Liver (tissue), 9 donors: ENCODE results near the gene RBM22. TPM values are rescaled to one million over a fixed set of nuclear protein-coding genes. Genes with fewer than 3 reads are reported as not detected.

Experiments
- DNase-seq: peaks from one replicate; pipeline ENCODE4 v3.0.0-alpha.2; 2017; ENCODE audit warnings: low spot score
- H3K27ac ChIP-seq, 2 donors: one replicate each; pipeline ENCODE4 v1.7.0; 2013; ENCODE audit warnings: inconsistent platforms in 2 of 2, low read length in 2 of 2, control low read depth in 1 of 2, low read depth in 1 of 2, mild to moderate bottlenecking in 1 of 2
- H3K27me3 ChIP-seq, 4 donors: one replicate each; pipeline versions ENCODE4 v1.6.1 to v1.7.0; 2013; ENCODE audit warnings: low read length in 3 of 4, inconsistent platforms in 1 of 4, mild to moderate bottlenecking in 1 of 4, moderate library complexity in 1 of 4; ENCODE audit not compliant: control insufficient read depth in 4 of 4, insufficient read depth in 4 of 4
- H3K36me3 ChIP-seq, 4 donors: one replicate each; pipeline versions ENCODE4 v1.6.1 to v1.7.0; 2013; ENCODE audit warnings: low read length in 3 of 4, mild to moderate bottlenecking in 3 of 4, low read depth in 1 of 4, moderate library complexity in 1 of 4; ENCODE audit not compliant: control insufficient read depth in 4 of 4, insufficient read depth in 3 of 4
- H3K4me1 ChIP-seq, 4 donors: one replicate each; pipeline versions ENCODE4 v1.6.1 to v1.7.0; 2013; ENCODE audit warnings: low read length in 3 of 4, mild to moderate bottlenecking in 3 of 4, moderate library complexity in 1 of 4; ENCODE audit not compliant: control insufficient read depth in 4 of 4, insufficient read depth in 4 of 4
- H3K4me3 ChIP-seq, 3 donors: one replicate each; pipeline versions ENCODE4 v1.6.1 to v1.7.0; 2013; ENCODE audit warnings: low read length in 3 of 3, control low read depth in 1 of 3, low read depth in 1 of 3, mild to moderate bottlenecking in 1 of 3
- H3K9ac ChIP-seq, 2 donors: one replicate each; pipeline ENCODE4 v1.7.0; 2013; ENCODE audit warnings: low read length in 2 of 2, mild to moderate bottlenecking in 2 of 2, moderate library complexity in 2 of 2, control low read depth in 1 of 2, low read depth in 1 of 2
- H3K9me3 ChIP-seq, 4 donors: one replicate each; pipeline versions ENCODE4 v1.6.1 to v1.7.0; 2013; ENCODE audit warnings: low read length in 3 of 4; ENCODE audit not compliant: control insufficient read depth in 4 of 4
- ATF3 ChIP-seq: IDR thresholded peaks from 2 replicates; pipeline ENCODE4 v1.6.1; 2016; ENCODE audit warnings: antibody characterized with exemption
- CTCF ChIP-seq: fragments of 150-350 bp; IDR thresholded peaks from 2 replicates; pipeline ENCODE4 v1.5.1; 2017; ENCODE audit warnings: improper control_type of control experiment, low read depth, low read length; ENCODE audit not compliant: missing input control
- EGR1 ChIP-seq, 2 donors: IDR thresholded peaks; 2 replicates each; pipeline ENCODE4 v1.6.1; 2016 to 2018; ENCODE audit warnings: antibody characterized with exemption in 2 of 2, low read depth in 2 of 2
- FOXA1 ChIP-seq: IDR thresholded peaks from 2 replicates; pipeline ENCODE4 v1.6.1; 2016; ENCODE audit warnings: antibody characterized with exemption
- GABPA ChIP-seq, 2 donors: IDR thresholded peaks in 1 of 2; conservative IDR thresholded peaks in 1 of 2; 2 replicates each; pipeline ENCODE4 v1.6.1; 2016; ENCODE audit warnings: antibody characterized with exemption in 2 of 2, mild to moderate bottlenecking in 1 of 2, moderate library complexity in 1 of 2
- HNF4A ChIP-seq, 2 donors: conservative IDR thresholded peaks; 2 replicates each; pipeline ENCODE4 v1.6.1; 2016; ENCODE audit warnings: antibody characterized with exemption in 2 of 2, mild to moderate bottlenecking in 2 of 2
- HNF4G ChIP-seq: IDR thresholded peaks from 2 replicates; pipeline ENCODE4 v1.6.1; 2016; ENCODE audit warnings: antibody characterized with exemption
- JUND ChIP-seq, 2 donors: IDR thresholded peaks; 2 replicates each; pipeline ENCODE4 v1.6.1; 2016; ENCODE audit warnings: antibody characterized with exemption in 2 of 2
- MAX ChIP-seq: IDR thresholded peaks from 2 replicates; pipeline ENCODE4 v1.6.1; 2016; ENCODE audit warnings: antibody characterized with exemption
- NR2F2 ChIP-seq: IDR thresholded peaks from 2 replicates; pipeline ENCODE4 v1.6.1; 2016; ENCODE audit warnings: antibody characterized with exemption
- RAD21 ChIP-seq, 2 donors: IDR thresholded peaks; 2 replicates each; pipeline ENCODE4 v1.6.1; 2016; ENCODE audit warnings: antibody characterized with exemption in 2 of 2, mild to moderate bottlenecking in 2 of 2
- REST ChIP-seq: IDR thresholded peaks from 2 replicates; pipeline ENCODE4 v1.6.1; 2016; ENCODE audit warnings: antibody characterized with exemption, mild to moderate bottlenecking
- SP1 ChIP-seq: IDR thresholded peaks from 2 replicates; pipeline ENCODE4 v1.6.1; 2018; ENCODE audit warnings: antibody characterized with exemption, mild to moderate bottlenecking
- TAF1 ChIP-seq: conservative IDR thresholded peaks from 2 replicates; pipeline ENCODE4 v1.6.1; 2016; ENCODE audit warnings: antibody characterized with exemption, mild to moderate bottlenecking
- YY1 ChIP-seq: IDR thresholded peaks from 2 replicates; pipeline ENCODE4 v1.6.1; 2016; ENCODE audit warnings: antibody characterized with exemption, mild to moderate bottlenecking
- ZBTB33 ChIP-seq: IDR thresholded peaks from 2 replicates; pipeline ENCODE4 v1.6.1; 2016; ENCODE audit warnings: antibody characterized with exemption
- WGBS: extraction: QIAGEN DNeasy Blood & Tissue Kit; methylation state at CpG from one replicate; pipeline ENCODE4 v1.1.7; 2013; 5-methylcytosine and 5-hydroxymethylcytosine counted together
- polyA plus RNA-seq, 2 donors: library from polyadenylated mRNA; stranded (reverse) in 1 of 2; unstranded in 1 of 2; fragments of 200-250 nt in 1 of 2; fragments of >200 nt in 1 of 2; fragmentation: Nextera tagmentation in 1 of 2; extraction: Ambion mirVana in 1 of 2; gene quantifications; one replicate each; pipeline versions ENCODE4 v1.2.1 to v1.2.3, GENCODE V29; 2013 to 2015
- total RNA-seq, 2 donors: library from RNA; depleted of rRNA; stranded (reverse); fragments of >200 nt; gene quantifications; one replicate each; pipeline ENCODE4 v1.2.3, GENCODE V29; 2014
- donor health status: healthy.
- donor health status: healthy.
- donor health status: healthy.
- donor health status: healthy.
- donor health status: healthy.

RBM22 gene
- total and polyA plus RNA-seq, 4 donors: 10.7 to 19.7 (median 12.3) TPM

GRCh38 chr5:150675069-150675468 is 25.8 kb downstream of the RBM22 start:
- H3K4me1 ChIP-seq: peaks cover 4 to 11% (median 9%) of the 10 kb centered on the region in 4 donors
- no peaks in the 10 kb centered on the region for H3K27me3 ChIP-seq
- H3K27ac ChIP-seq: no peak overlapping the region
- DNase-seq: no peak
- 82% methylated on average over 6 of the region's 6 CpGs for WGBS
- no peak overlapping the region for H3K9ac ChIP-seq
- no peaks in the 10 kb centered on the region for H3K9me3 ChIP-seq
- TF ChIP-seq NR2F2 (no peak), YY1 (no peak), JUND (IDR thresholded peaks at IDR 0.05) (no peak), TAF1 (no peak), REST (no peak), MAX (no peak), ZBTB33 (no peak), EGR1 (IDR thresholded peaks at IDR 0.05; ENCODE audit: low read depth in 2 of 2) (no peak), GABPA (IDR thresholded peaks at IDR 0.05 in 1 of 2, conservative IDR thresholded peaks at IDR 0.05 in 1 of 2) (no peak), HNF4A (conservative IDR thresholded peaks at IDR 0.05) (no peak), RAD21 (IDR thresholded peaks at IDR 0.05) (no peak), HNF4G (no peak), ATF3 (no peak), SP1 (no peak), CTCF (no peak)
- no peak overlapping the region for H3K4me3 ChIP-seq
- peaks cover 0 to 2% (median 0%) of the 10 kb centered on the region in 4 donors for H3K36me3 ChIP-seq

- no peaks in the 10 kb centered on the region for H3K9me3 ChIP-seq
- 94% methylated on average over 4 of the region's 4 CpGs for WGBS
- no peak overlapping the region for H3K9ac ChIP-seq
- DNase-seq: no peak
- H3K4me3 ChIP-seq: no peak overlapping the region
- H3K27me3 ChIP-seq: no peaks in the 10 kb centered on the region
- TF ChIP-seq FOXA1 (no peak), REST (no peak), HNF4G (no peak), HNF4A (conservative IDR thresholded peaks at IDR 0.05) (no peak)
- no peak overlapping the region for H3K27ac ChIP-seq
- peaks cover 4 to 11% (median 9%) of the 10 kb centered on the region in 4 donors for H3K4me1 ChIP-seq
- peaks cover 0 to 2% (median 0%) of the 10 kb centered on the region in 4 donors for H3K36me3 ChIP-seq
Observed at GRCh38 chr5:150674341-150674821, 26.5 kb downstream of the RBM22 start.
